HG03280 (cell line): ENCODE results near the gene ARHGEF28.

Experiments
- ATAC-seq: cut with Tn5 transposase; IDR thresholded peaks from one replicate; pipeline ENCODE4 v1.9.1; 2021; ENCODE audit warnings: mild to moderate bottlenecking, moderate library complexity; ENCODE audit not compliant: unreplicated experiment

Gene ARHGEF28

GRCh38 chr5:73896668-73897067 is 270.7 kb downstream of the ARHGEF28 start:
- ATAC-seq = no peak

- ATAC-seq = no peak
These were observed 271.9 kb downstream of the ARHGEF28 start for GRCh38 chr5:73897893-73898292.

GRCh38 chr5:73899055-73899454 is 273.1 kb downstream of the ARHGEF28 start:
- ATAC-seq = peak; percentile 63

GRCh38 chr5:73899916-73900315 is 273.9 kb downstream of the ARHGEF28 start:
- no peak for ATAC-seq

GRCh38 chr5:73900566-73900965 is 274.6 kb downstream of the ARHGEF28 start:
- no peak for ATAC-seq

GRCh38 chr5:73901043-73901442 is 275.0 kb downstream of the ARHGEF28 start:
- no peak for ATAC-seq

- ATAC-seq = no peak
These were observed 275.5 kb downstream of the ARHGEF28 start for GRCh38 chr5:73901455-73901854.

GRCh38 chr5:73902327-73903051 is 276.5 kb downstream of the ARHGEF28 start:
- ATAC-seq = no peak

GRCh38 chr5:73903169-73903568 is 277.2 kb downstream of the ARHGEF28 start:
- ATAC-seq = no peak

- ATAC-seq = no peak
These were observed 280.3 kb downstream of the ARHGEF28 start for GRCh38 chr5:73906277-73906676.

- ATAC-seq = no peak
These were observed 281.2 kb downstream of the ARHGEF28 start for GRCh38 chr5:73907164-73907563.

- no peak for ATAC-seq
These were observed 282.4 kb downstream of the ARHGEF28 start for GRCh38 chr5:73908395-73908794.

- no peak for ATAC-seq
These were observed 282.9 kb downstream of the ARHGEF28 start for GRCh38 chr5:73908846-73909245.

GRCh38 chr5:73909474-73909873 is 283.5 kb downstream of the ARHGEF28 start:
- ATAC-seq = no peak

- ATAC-seq = no peak
These were observed 285.9 kb downstream of the ARHGEF28 start for GRCh38 chr5:73911761-73912393.

GRCh38 chr5:73912821-73913271 is 286.9 kb downstream of the ARHGEF28 start:
- no peak for ATAC-seq

GRCh38 chr5:73913971-73914370 is 288.0 kb downstream of the ARHGEF28 start:
- no peak for ATAC-seq

- ATAC-seq = no peak
These were observed 289.3 kb downstream of the ARHGEF28 start for GRCh38 chr5:73915345-73915744.

- no peak for ATAC-seq
These were observed 291.4 kb downstream of the ARHGEF28 start for GRCh38 chr5:73917433-73917832.

GRCh38 chr5:73917891-73918290 is 291.9 kb downstream of the ARHGEF28 start:
- ATAC-seq = no peak

- ATAC-seq = no peak
These were observed 292.8 kb downstream of the ARHGEF28 start for GRCh38 chr5:73918791-73919221.

GRCh38 chr5:73921741-73922140 is 295.7 kb downstream of the ARHGEF28 start:
- no peak for ATAC-seq
